H1 (cell line): Measurements from ENCODE around the gene HES7. TPM values are rescaled to one million over a fixed set of nuclear protein-coding genes. Genes with fewer than 3 reads are reported as not detected.

Experiments
- CTCF ChIA-PET: fragments of 300-600 bp; sonication (Branson Sonifier 250); formaldehyde crosslinking; loops from one replicate; lab custom pipeline; 2021; ENCODE audit not compliant: partially characterized antibody; lab: Charles Lee
- POLR2A ChIA-PET: fragments of 300-600 bp; sonication (Branson Sonifier 250); formaldehyde crosslinking; loops from one replicate; lab custom pipeline; 2021; ENCODE audit warnings: inconsistent platforms; ENCODE audit not compliant: partially characterized antibody; lab: Charles Lee
- DNase-seq, 2 experiments: peaks; one replicate each; pipeline versions ENCODE4 v3.0.0 to v3.0.0-alpha.2; 2010 to 2022; ENCODE audit warnings: low spot score in 2 of 2, low read depth in 1 of 2, mixed read lengths in 1 of 2
- FAIRE-seq: peaks from 2 replicates; lab custom pipeline; 2011; peaks lifted over from hg19 to GRCh38; lab: Jason Lieb, UNC
- H2AFZ ChIP-seq: 2 replicates; pipeline ENCODE4 v1.8.1; 2012; ENCODE audit warnings: low read length, inconsistent platforms
- H2AK5ac ChIP-seq: 2 replicates; pipeline ENCODE4 v1.6.1; 2013; ENCODE audit warnings: low read depth, low read length
- H2BK120ac ChIP-seq: replicated peaks from 2 replicates; pipeline ENCODE3; 2013; ENCODE audit warnings: low read depth, low read length, inconsistent platforms
- H2BK12ac ChIP-seq: 2 replicates; pipeline ENCODE4 v1.6.1; 2013; ENCODE audit warnings: low read depth, low read length
- H2BK15ac ChIP-seq: 2 replicates; pipeline ENCODE4 v1.6.1; 2013; ENCODE audit warnings: low read length
- H2BK20ac ChIP-seq: 2 replicates; pipeline ENCODE4 v1.6.1; 2013; ENCODE audit warnings: low read length
- H2BK5ac ChIP-seq: 2 replicates; pipeline ENCODE4 v1.6.1; 2013; ENCODE audit warnings: low read depth, low read length
- H3K14ac ChIP-seq: 2 replicates; pipeline ENCODE4 v1.6.1; 2013; ENCODE audit warnings: inconsistent platforms; ENCODE audit not compliant: insufficient read length
- H3K18ac ChIP-seq: 2 replicates; pipeline ENCODE4 v1.6.1; 2013; ENCODE audit warnings: low read length; ENCODE audit errors: extremely low read depth
- H3K23ac ChIP-seq: 2 replicates; pipeline ENCODE4 v1.6.1; 2013; ENCODE audit warnings: inconsistent platforms; ENCODE audit not compliant: insufficient read length
- H3K23me2 ChIP-seq: 2 replicates; pipeline ENCODE4 v1.6.1; 2013; ENCODE audit warnings: low read depth, low read length
- H3K27ac ChIP-seq: 2 replicates; pipeline ENCODE4 v1.6.1; 2011; ENCODE audit warnings: low read depth, low read length, inconsistent platforms
- H3K27me3 ChIP-seq, 4 experiments: replicated peaks in 1 of 4; 1 replicate in 1 of 4; 2 replicates in 3 of 4; pipeline versions ENCODE4 v1.6.1 to v1.8.1; 2011 to 2013; ENCODE audit warnings: low read length in 3 of 4, mild to moderate bottlenecking in 3 of 4, inconsistent platforms in 2 of 4, mixed read lengths in 2 of 4, moderate library complexity in 1 of 4; ENCODE audit not compliant: control insufficient read depth in 3 of 4, insufficient read depth in 3 of 4; ENCODE audit errors: extremely low read depth in 1 of 4
- H3K36me3 ChIP-seq, 4 experiments: 2 replicates each; pipeline versions ENCODE4 v1.6.1 to v1.8.1; 2011 to 2013; ENCODE audit warnings: mild to moderate bottlenecking in 4 of 4, low read length in 3 of 4, moderate library complexity in 2 of 4, control low read depth in 1 of 4, inconsistent platforms in 1 of 4; ENCODE audit not compliant: insufficient read depth in 4 of 4, control insufficient read depth in 2 of 4
- H3K4ac ChIP-seq: replicated peaks from 2 replicates; pipeline ENCODE3; 2013; ENCODE audit warnings: low read length, low read depth, mixed read lengths, inconsistent platforms; ENCODE audit not compliant: insufficient read length
- H3K4me1 ChIP-seq, 4 experiments: replicated peaks in 1 of 4; 1 replicate in 1 of 4; 2 replicates in 3 of 4; pipeline versions ENCODE4 v1.6.1 to v1.8.1; 2011 to 2013; ENCODE audit warnings: low read length in 3 of 4, inconsistent platforms in 2 of 4, mixed read lengths in 1 of 4; ENCODE audit not compliant: insufficient read depth in 4 of 4, control insufficient read depth in 3 of 4
- H3K4me2 ChIP-seq, 2 experiments: 2 replicates each; pipeline versions ENCODE4 v1.6.1 to v1.8.1; 2011 to 2013; ENCODE audit warnings: low read depth in 2 of 2, low read length in 2 of 2, control low read depth in 1 of 2, inconsistent platforms in 1 of 2, mild to moderate bottlenecking in 1 of 2; ENCODE audit not compliant: insufficient read depth in 1 of 2
- H3K4me3 ChIP-seq, 4 experiments: fragments of 200-600, 300-600 bp in 1 of 4; sonication (generic), shearing (Covaris generic), sonication (Bioruptor Twin) in 1 of 4; 2 replicates each; pipeline versions ENCODE4 v1.5.1 to v1.8.1; 2011 to 2016; ENCODE audit warnings: low read length in 4 of 4, low read depth in 3 of 4, control low read depth in 2 of 4, inconsistent platforms in 2 of 4, mild to moderate bottlenecking in 2 of 4, mixed read lengths in 1 of 4, moderate library complexity in 1 of 4; ENCODE audit not compliant: insufficient read depth in 2 of 4; ENCODE audit errors: extremely low read depth in 1 of 4
- H3K56ac ChIP-seq: replicated peaks from 2 replicates; pipeline ENCODE3; 2013; ENCODE audit warnings: low read depth, mild to moderate bottlenecking, mixed read lengths, low read length, inconsistent platforms; ENCODE audit not compliant: insufficient read length
- H3K79me1 ChIP-seq: 2 replicates; pipeline ENCODE4 v1.6.1; 2013; ENCODE audit warnings: low read depth, low read length, control low read depth
- H3K79me2 ChIP-seq, 2 experiments: 2 replicates each; pipeline versions ENCODE4 v1.6.1 to v1.8.1; 2012 to 2013; ENCODE audit warnings: low read length in 2 of 2, mild to moderate bottlenecking in 2 of 2, inconsistent platforms in 1 of 2; ENCODE audit not compliant: insufficient read depth in 2 of 2, control insufficient read depth in 1 of 2
- H3K9ac ChIP-seq, 4 experiments: replicated peaks in 1 of 4; 1 replicate in 1 of 4; 2 replicates in 3 of 4; pipeline versions ENCODE4 v1.6.1 to v1.8.1; 2011 to 2013; ENCODE audit warnings: low read depth in 3 of 4, low read length in 3 of 4, control low read depth in 2 of 4, mild to moderate bottlenecking in 2 of 4, moderate library complexity in 2 of 4, inconsistent platforms in 1 of 4; ENCODE audit errors: extremely low read depth in 1 of 4
- H3K9me3 ChIP-seq, 2 experiments: 2 replicates each; pipeline versions ENCODE4 v1.6.1 to v1.8.1; 2012 to 2013; ENCODE audit warnings: mild to moderate bottlenecking in 2 of 2, moderate library complexity in 2 of 2, control low read depth in 1 of 2, inconsistent platforms in 1 of 2, low read depth in 1 of 2, low read length in 1 of 2, mixed read lengths in 1 of 2; ENCODE audit not compliant: insufficient read depth in 2 of 2
- H4K20me1 ChIP-seq, 2 experiments: replicated peaks in 1 of 2; 2 replicates each; pipeline versions ENCODE3 to v1.8.1; 2011 to 2013; ENCODE audit warnings: inconsistent platforms in 2 of 2, low read length in 2 of 2, mild to moderate bottlenecking in 1 of 2; ENCODE audit not compliant: insufficient read depth in 2 of 2, control insufficient read depth in 1 of 2
- H4K5ac ChIP-seq: 2 replicates; pipeline ENCODE4 v1.6.1; 2013; ENCODE audit warnings: low read length, low read depth, mixed read lengths, inconsistent platforms; ENCODE audit not compliant: insufficient read length
- H4K8ac ChIP-seq: 2 replicates; pipeline ENCODE4 v1.8.0; 2013; ENCODE audit warnings: mild to moderate bottlenecking, moderate library complexity, low read length, inconsistent platforms; ENCODE audit not compliant: insufficient read depth; ENCODE audit errors: extremely low read depth
- H4K91ac ChIP-seq: replicated peaks from 2 replicates; pipeline ENCODE3; 2013; ENCODE audit warnings: low read length, mixed read lengths, inconsistent platforms; ENCODE audit not compliant: insufficient read length
- ZNF274 ChIP-seq: IDR thresholded peaks from 2 replicates; pipeline ENCODE4 v1.7.0; 2012; ENCODE audit warnings: low read length, borderline replicate concordance; ENCODE audit errors: extremely low read depth
- WGBS, 2 experiments: shearing (Covaris generic) in 1 of 2; methylation state at CpG; one replicate each; pipeline versions ENCODE4 v1.1.6 to v1.1.7; 2013 to 2015; ENCODE audit warnings: low lambda C conversion rate in 2 of 2, mixed read lengths in 2 of 2, inconsistent platforms in 1 of 2, low coverage in 1 of 2, missing lambda C conversion rate in 1 of 2; ENCODE audit not compliant: insufficient replicate concordance in 2 of 2, insufficient coverage in 1 of 2, insufficient read length in 1 of 2; ENCODE audit errors: extremely low coverage in 1 of 2, missing lambda C conversion rate in 1 of 2; 5-methylcytosine and 5-hydroxymethylcytosine counted together
- polyA plus RNA-seq, 7 experiments: library from polyadenylated mRNA; depleted of rRNA in 3 of 7; stranded (reverse) in 5 of 7; unstranded in 2 of 7; fragments of >200 nt in 5 of 7; fragments of 200-250 nt in 2 of 7; gene quantifications; 1 replicate in 5 of 7; 2 replicates in 1 of 7; 4 replicates in 1 of 7; pipeline versions ENCODE4 v1.2.1 to v1.2.3, GENCODE V29; 2011 to 2013; ENCODE audit warnings: missing spikeins in 2 of 7, mixed read lengths in 2 of 7
- total RNA-seq: library from RNA; stranded (reverse); fragmentation: NEBNext Ultra II Directional; extraction: Animal tissue kit (Norgen Biotek cat#: 25700); gene quantifications from 2 replicates; pipeline ENCODE4 v1.2.1, GENCODE V29; 2021

Gene HES7
- total and polyA plus RNA-seq, 2 of the 8 experiments (the other 6 are each of a cell fraction or from before 2014, with no cell fraction given): 0.20 to 0.32 TPM

- peaks cover 0 to 7% (median 2%) of the 10 kb centered on the region in 4 experiments; a peak in 4 of 7 replicates for H3K27me3 ChIP-seq
- H3K18ac ChIP-seq: no peak overlapping the region
- no peak overlapping the region for H3K23ac ChIP-seq
- CTCF ChIA-PET: interaction anchor here (0.6 to 14.1 kb wide), 8 partner anchors 8 to 84 kb away, joined by 3 to 133 read pairs (median 5); partner anchors contain the start of gene VAMP2
- no peaks in the 10 kb centered on the region for H3K79me1 ChIP-seq
- no peak overlapping the region for H2BK12ac ChIP-seq
- no peak overlapping the region for H3K4me2 ChIP-seq
- H2AK5ac ChIP-seq: no peak overlapping the region
- DNase-seq: no peak
- H3K9ac ChIP-seq: no peak overlapping the region
- H3K79me2 ChIP-seq: no peaks in the 10 kb centered on the region
- 0 out of 2 replicates have a peak overlapping the region, but pooled peaks have one; percentile 63 for H4K8ac ChIP-seq
- no peak overlapping the region for H3K27ac ChIP-seq
- H3K36me3 ChIP-seq: peaks cover 3 to 30% (median 24%) of the 10 kb centered on the region in 4 experiments
- no peak overlapping the region for H2BK5ac ChIP-seq
- H3K9me3 ChIP-seq: no peaks in the 10 kb centered on the region
- TF ChIP-seq ZNF274: no peak
- POLR2A ChIA-PET: interaction anchor here (1.1 to 10.3 kb wide), 5 partner anchors 8 to 86 kb away, joined by 3 to 76 read pairs (median 8); partner anchors contain the start of gene PER1
- no peak overlapping the region for H3K4ac ChIP-seq
- FAIRE-seq: no peak
- H4K5ac ChIP-seq: no peak overlapping the region
- no peak overlapping the region for H2BK15ac ChIP-seq
- H4K91ac ChIP-seq: no peak overlapping the region
- no peak overlapping the region for H2BK120ac ChIP-seq
- H2BK20ac ChIP-seq: no peak overlapping the region
- no peak overlapping the region for H3K14ac ChIP-seq
- no peak overlapping the region for H2AFZ ChIP-seq
- H3K4me3 ChIP-seq: no peak overlapping the region
- 91% methylated on average over 11 of the region's 11 CpGs; no CpG with 5 or more reads in 1 of the 2 experiments for WGBS, 2 experiments
- peaks cover 0 to 5% (median 3%) of the 10 kb centered on the region in 4 experiments; a peak in 2 of 7 replicates for H3K4me1 ChIP-seq
- H3K23me2 ChIP-seq: peaks cover 9% of the 10 kb centered on the region
- peaks cover 2 to 10% of the 10 kb centered on the region in 2 experiments for H4K20me1 ChIP-seq
- H3K56ac ChIP-seq: no peak overlapping the region
Observed at GRCh38 chr17:8141741-8142140, 17.8 kb upstream of the HES7 start.
